ENCODE results near the gene MOK. TPM values are rescaled to one million over a fixed set of nuclear protein-coding genes. Genes with fewer than 3 reads are reported as not detected.
A peak's percentile ranks its signal among the peaks of the same experiment; 100 is the strongest.
"Not testable (repeated sequence)": the region's sequence is repeated elsewhere in the genome, so short reads cannot be mapped to it uniquely, and the experiment has no call there.

The MOK gene, protein sequence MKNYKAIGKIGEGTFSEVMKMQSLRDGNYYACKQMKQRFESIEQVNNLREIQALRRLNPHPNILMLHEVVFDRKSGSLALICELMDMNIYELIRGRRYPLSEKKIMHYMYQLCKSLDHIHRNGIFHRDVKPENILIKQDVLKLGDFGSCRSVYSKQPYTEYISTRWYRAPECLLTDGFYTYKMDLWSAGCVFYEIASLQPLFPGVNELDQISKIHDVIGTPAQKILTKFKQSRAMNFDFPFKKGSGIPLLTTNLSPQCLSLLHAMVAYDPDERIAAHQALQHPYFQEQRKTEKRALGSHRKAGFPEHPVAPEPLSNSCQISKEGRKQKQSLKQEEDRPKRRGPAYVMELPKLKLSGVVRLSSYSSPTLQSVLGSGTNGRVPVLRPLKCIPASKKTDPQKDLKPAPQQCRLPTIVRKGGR
- 11.1 TPM for polyA plus RNA-seq (ENCODE audit: insufficient read length)

DNA sequence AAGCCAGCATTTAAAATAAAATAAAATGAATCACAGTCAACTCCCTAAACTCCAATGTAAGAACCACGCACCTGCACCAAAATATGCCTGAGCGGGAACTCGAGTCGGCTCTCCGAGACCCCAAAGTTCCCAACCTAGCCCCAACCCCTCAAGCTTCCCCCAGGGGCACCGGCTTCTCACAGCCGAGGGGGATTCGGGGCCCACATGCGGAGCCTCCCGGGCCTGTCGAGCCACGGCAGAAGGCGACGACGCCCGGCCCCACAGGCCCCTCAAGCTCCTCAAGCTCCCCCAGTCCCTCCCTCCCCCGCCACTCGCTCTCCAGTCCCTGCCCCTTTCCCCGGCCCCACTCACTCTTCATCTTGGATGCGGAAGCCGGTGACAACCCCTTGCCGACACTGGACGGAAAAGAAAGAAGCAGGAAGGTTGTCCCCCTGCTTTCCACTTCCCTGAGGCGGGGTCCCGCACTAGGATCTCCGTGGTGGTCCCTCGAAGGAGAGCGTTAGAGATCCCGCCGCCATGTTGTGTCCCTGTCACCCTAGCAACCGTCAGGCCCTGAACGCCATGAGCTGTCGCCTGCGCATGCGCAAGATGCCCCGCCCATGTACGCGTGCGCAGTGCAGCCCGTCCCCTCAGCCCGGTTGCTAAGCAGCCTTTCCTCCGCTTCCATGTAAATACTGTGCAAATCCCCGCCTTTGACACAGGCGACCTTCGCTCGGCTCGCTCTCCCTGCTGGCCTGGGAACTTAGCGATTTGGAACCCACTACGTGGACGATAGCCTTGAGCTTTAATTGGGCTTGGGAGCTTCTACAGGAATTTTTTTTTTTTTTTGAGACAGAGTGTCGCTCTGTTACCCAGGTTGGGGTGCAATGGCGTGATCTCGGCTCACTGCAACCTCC, at the start of gene MOK:
TSS of gene MOK (minus strand) at position 554 of the 896 bp plus-strand sequence. CDS start at position 358, 196 bp downstream.
- DNase-seq = peak; percentile 98

GRCh38 chr14:102353126-102353619, 48.2 kb upstream of the MOK start:
- DNase-seq = no peak

- DNase-seq = no peak
Measured at GRCh38 chr14:102352213-102352612, 47.2 kb upstream of the MOK start.

DNA sequence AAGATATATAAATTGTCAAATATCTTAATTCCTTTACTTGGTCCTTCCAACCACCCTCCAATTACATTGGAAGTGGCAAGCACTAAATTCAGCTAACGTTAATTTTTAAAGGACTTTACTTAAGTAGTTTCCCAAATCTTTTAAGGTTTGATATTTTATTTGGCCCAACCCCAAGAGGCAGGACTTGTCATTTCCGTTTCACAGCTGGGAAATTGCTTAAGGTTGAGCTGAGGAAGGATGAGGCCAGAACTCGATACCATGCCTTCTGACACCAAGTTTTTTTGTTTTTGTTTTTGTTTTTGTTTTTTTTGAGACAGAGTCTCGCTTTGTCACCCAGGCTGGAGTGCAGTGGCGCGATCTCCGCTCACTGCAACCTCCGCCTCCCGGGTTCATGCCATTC, 46.6 kb upstream of the MOK start:
- peak; percentile 12 for DNase-seq

GRCh38 chr14:102351023-102351422, 46.1 kb upstream of the MOK start:
- no peak for DNase-seq

DNA sequence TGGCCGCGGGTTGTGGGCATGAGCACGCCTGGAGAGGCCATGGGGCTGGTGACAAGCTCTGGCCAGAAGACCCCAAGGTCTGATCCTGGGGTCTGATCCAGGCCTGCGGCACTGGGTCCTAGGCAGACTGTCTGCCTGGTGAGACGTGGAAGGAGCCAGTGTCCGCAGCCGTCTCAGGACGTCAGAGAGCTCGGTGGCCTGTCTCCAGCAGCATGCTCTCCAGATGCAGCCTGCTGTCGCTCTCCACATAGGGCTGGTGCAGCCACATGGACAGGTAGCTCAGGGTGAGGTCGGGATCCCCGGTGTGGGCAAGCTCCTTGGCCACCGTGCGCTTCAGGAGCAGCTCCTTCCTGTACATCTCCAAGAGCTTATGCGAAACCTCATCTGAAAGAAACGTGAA, 43.4 kb upstream of the MOK start:
- DNase-seq = no peak

DNA sequence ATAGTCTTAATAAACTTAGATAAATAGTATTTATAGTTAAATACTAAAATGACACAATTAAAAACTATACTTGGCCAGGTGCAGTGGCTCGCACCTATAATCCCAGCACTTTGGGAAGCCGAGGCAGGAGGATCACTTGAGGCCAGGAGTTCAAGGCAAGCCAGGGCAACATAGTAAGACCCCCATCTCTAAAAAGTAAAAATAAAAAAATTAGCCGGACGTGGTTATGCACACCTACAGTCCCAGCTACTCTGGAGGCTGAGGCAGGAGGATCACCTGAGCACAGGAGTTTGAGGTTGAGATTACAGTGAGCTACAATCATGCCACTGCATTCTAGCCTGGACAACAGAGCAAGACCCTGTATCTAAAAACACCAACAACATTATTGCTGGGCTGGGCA, 41.7 kb upstream of the MOK start:
- DNase-seq = no peak

GRCh38 chr14:102345232-102345631, 40.3 kb upstream of the MOK start:
- DNase-seq = no peak

DNA sequence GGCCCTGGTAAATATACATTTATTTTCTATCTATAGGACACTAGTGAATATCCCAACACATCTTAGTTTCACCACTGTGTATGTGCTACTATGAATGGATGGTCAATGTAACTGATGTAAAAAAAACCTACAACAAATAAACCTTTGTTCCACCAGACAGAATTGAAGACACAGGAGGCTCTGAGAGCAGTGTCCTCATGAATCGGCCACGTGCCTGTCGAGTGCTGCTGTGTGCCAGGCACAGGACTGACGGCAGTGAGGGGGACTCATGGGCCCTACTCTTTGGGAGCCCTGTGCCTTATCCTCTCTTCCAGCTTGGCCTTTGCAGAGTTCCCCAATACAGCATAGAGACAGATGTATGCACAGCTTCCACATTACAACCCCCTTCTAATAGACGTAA, 39.5 kb upstream of the MOK start:
- no peak for DNase-seq

DNA sequence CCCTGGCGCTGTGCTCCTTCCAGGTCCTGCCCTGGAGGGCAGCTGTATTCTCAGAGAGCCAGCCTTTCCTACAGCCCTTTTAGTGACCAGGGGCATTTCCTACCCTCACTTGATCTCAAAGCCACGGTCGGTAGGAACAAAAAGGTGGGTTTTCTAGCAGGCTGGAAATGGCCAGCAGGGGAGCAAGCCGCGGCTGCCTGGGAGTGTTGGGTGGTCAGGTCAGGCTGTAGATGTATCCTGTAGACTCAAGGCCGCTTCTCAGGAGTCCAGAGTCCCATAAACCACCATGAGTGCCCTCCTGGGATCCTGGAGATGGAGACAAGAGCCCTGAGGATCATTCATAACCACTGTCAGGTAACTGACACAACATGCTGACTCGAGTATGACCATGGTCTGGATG, 39.1 kb upstream of the MOK start:
- DNase-seq = no peak

- no peak for DNase-seq
Measured at GRCh38 chr14:102342238-102342637, 37.3 kb upstream of the MOK start.

DNA sequence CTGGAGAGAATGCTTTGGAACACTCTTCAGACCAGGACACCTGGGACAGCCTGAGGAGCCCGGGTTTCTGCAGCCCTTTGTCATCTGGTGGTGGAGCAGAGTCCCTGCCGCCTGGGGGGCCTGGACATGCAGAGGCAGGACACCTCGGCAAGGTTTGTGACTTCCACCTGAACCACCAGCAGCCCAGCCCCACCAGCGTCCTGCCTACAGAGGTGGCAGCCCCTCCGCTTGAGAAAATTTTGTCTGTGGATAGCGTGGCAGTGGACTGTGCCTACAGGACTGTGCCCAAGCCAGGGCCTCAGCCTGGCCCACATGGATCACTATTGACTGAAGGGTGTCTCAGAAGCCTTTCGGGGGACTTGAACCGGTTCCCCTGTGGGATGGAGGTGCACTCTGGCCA, 36.6 kb upstream of the MOK start:
- no peak for DNase-seq

DNA sequence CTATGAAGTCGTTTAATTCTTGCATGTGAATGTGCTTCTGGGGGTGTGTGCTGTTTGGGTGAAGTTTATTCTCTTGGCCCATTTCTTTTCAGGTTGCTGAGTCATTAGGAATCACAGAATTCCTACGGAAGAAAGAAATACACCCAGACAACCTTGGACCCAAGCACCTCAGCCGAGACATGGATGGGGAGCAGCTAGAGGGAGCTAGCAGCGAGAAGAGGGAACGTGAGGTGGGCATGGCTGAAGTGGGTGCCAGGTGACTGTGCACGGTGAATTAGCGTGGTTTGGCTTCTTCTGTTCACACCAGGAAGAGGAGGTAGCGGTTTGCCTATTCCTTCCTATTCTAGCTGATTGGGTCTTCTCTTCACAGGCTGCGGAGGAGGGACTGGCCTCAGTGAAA, 33.8 kb upstream of the MOK start:
- DNase-seq = no peak

GRCh38 chr14:102335163-102335562, 30.2 kb upstream of the MOK start:
- no peak for DNase-seq

- no peak for DNase-seq
Measured at GRCh38 chr14:102333795-102334705, 29.1 kb upstream of the MOK start.

- DNase-seq = no peak
Measured at GRCh38 chr14:102333390-102333789, 28.4 kb upstream of the MOK start.

GRCh38 chr14:102330806-102331205, 25.8 kb upstream of the MOK start:
- no peak for DNase-seq

- not testable (repeated sequence) for DNase-seq
Measured at GRCh38 chr14:102329381-102329780, 24.4 kb upstream of the MOK start.

GRCh38 chr14:102326583-102326982, 21.6 kb upstream of the MOK start:
- no peak for DNase-seq

- DNase-seq = no peak
Measured at GRCh38 chr14:102325791-102326345, 20.9 kb upstream of the MOK start.

- DNase-seq = peak; percentile 22
Measured at GRCh38 chr14:102323102-102323501, 18.1 kb upstream of the MOK start.

All from hindlimb muscle (tissue), 1 donor.